ENCODE data around the gene CAPN12. TPM values are rescaled to one million over a fixed set of nuclear protein-coding genes. Genes with fewer than 3 reads are reported as not detected.
A peak's percentile ranks its signal among the peaks of the same experiment; 100 is the strongest.

CAPN12 gene
- total RNA-seq, 3 donors from 2014 or later: 3.1 to 15.9 (median 14.9) TPM

- no peak for TF ChIP-seq CTCF (IDR thresholded peaks at IDR 0.05)
- ATAC-seq: peak; percentile 0
- intact Hi-C loops (cut with DNase I, micrococcal nuclease): no loop called here
- DNase-seq: peak in 1 of 3 donors; percentile 73
- Histone ChIP-seq H3K4me3 (no peak overlapping the region), H3K9me3 (no peaks in the 10 kb centered on the region), H3K4me1 (ENCODE audit: low read depth) (peaks cover 95% of the 10 kb centered on the region), H3K36me3 (ENCODE audit: low read depth) (no peaks in the 10 kb centered on the region)
These were observed 61.3 kb downstream of the CAPN12 start for GRCh38 chr19:38682872-38683392.

GRCh38 chr19:38682195-38682867 lies 61.9 kb downstream of the CAPN12 start:
- Histone ChIP-seq H3K36me3 (ENCODE audit: low read depth) (no peaks in the 10 kb centered on the region), H3K9me3 (no peaks in the 10 kb centered on the region), H3K4me1 (ENCODE audit: low read depth) (peaks cover 97% of the 10 kb centered on the region), H3K4me3 (no peak overlapping the region)
- intact Hi-C loops (cut with DNase I, micrococcal nuclease): no loop called here
- ATAC-seq: no peak
- no peak for TF ChIP-seq CTCF (IDR thresholded peaks at IDR 0.05)
- DNase-seq: peak in 1 of 3 donors; percentile 52

Other genes with a start within 250 kb of the CAPN12 start
- gene MAP4K1, start 126.5 kb downstream of the CAPN12 start, total RNA-seq: 10 to 100 TPM in 1 of 3 donors, 1 to 10 TPM in 2; 6.9 to 10.6 (median 7.4) TPM
- 100 to 1,000 TPM; 338 to 393 (median 350) TPM for gene EIF3K, start 125.3 kb downstream of the CAPN12 start, total RNA-seq
- 1,000 to 10,000 TPM in 2 of 3 donors, 100 to 1,000 TPM in 1; 566 to 1,080 (median 1,014) TPM for gene ACTN4, start 96.8 kb downstream of the CAPN12 start, total RNA-seq
- gene LGALS7, start 29.0 kb upstream of the CAPN12 start, total RNA-seq: not detected
- gene LGALS7B, start 44.7 kb upstream of the CAPN12 start, total RNA-seq: not detected
- 1,000 to 10,000 TPM; 2,367 to 7,005 (median 6,199) TPM for gene LGALS4, start 68.5 kb upstream of the CAPN12 start, total RNA-seq
- gene ECH1, start 87.3 kb upstream of the CAPN12 start, total RNA-seq: 100 to 1,000 TPM; 275 to 315 (median 290) TPM
- gene HNRNPL, start 105.5 kb upstream of the CAPN12 start, total RNA-seq: 100 to 1,000 TPM; 267 to 317 (median 292) TPM
- 1 to 10 TPM; 3.8 to 5.4 (median 5.2) TPM for gene RINL, start 133.8 kb upstream of the CAPN12 start, total RNA-seq
- gene SIRT2, start 155.1 kb upstream of the CAPN12 start, total RNA-seq: 10 to 100 TPM; 32.3 to 67.2 (median 35.8) TPM
- gene NFKBIB, start 155.5 kb upstream of the CAPN12 start, total RNA-seq: 10 to 100 TPM; 29.9 to 37.2 (median 30.9) TPM
- gene CCER2, start 167.7 kb upstream of the CAPN12 start, total RNA-seq: under 1 TPM; 0.41 to 0.55 (median 0.41) TPM
- 10 to 100 TPM; 20.4 to 32.4 (median 21.8) TPM for gene SARS2, start 186.3 kb upstream of the CAPN12 start, total RNA-seq
- 10 to 100 TPM; 28.0 to 43.3 (median 41.2) TPM for gene MRPS12, start 186.5 kb upstream of the CAPN12 start, total RNA-seq
- 10 to 100 TPM in 1 of 3 donors, 1 to 10 TPM in 2; 1.8 to 18.9 (median 1.9) TPM for gene FBXO17, start 231.3 kb upstream of the CAPN12 start, total RNA-seq

Measured in mucosa of descending colon (tissue), 3 donors.